Ascending aorta (tissue), 2 donors: ENCODE data around the gene STARD9. TPM values are rescaled to one million over a fixed set of nuclear protein-coding genes. Genes with fewer than 3 reads are reported as not detected.
"Not testable (repeated sequence)": the region's sequence is repeated elsewhere in the genome, so short reads cannot be mapped to it uniquely, and the experiment has no call there.

Source experiments
- DNase-seq, 2 donors: peaks; one replicate each; pipeline ENCODE4 v3.0.0-alpha.2; 2019; ENCODE audit warnings: low spot score in 2 of 2
- H3K27ac ChIP-seq, 2 donors: fragments of 200-600 bp; sonication (generic); one replicate each; pipeline ENCODE4 v1.5.1; 2016 to 2017; ENCODE audit warnings: mild to moderate bottlenecking in 1 of 2
- H3K27me3 ChIP-seq: fragments of 200-600 bp; sonication (generic); one replicate; pipeline ENCODE4 v1.5.1; 2017
- H3K36me3 ChIP-seq, 2 donors: fragments of 200-600 bp; sonication (generic); one replicate each; pipeline ENCODE4 v1.5.1; 2016
- H3K4me1 ChIP-seq, 2 donors: fragments of 200-600 bp; sonication (generic); one replicate each; pipeline ENCODE4 v1.5.1; 2016 to 2017; ENCODE audit warnings: mild to moderate bottlenecking in 1 of 2
- H3K4me3 ChIP-seq, 2 donors: fragments of 200-600 bp; sonication (generic); one replicate each; pipeline ENCODE4 v1.5.1; 2016 to 2017; ENCODE audit warnings: mild to moderate bottlenecking in 1 of 2
- H3K9me3 ChIP-seq, 2 donors: fragments of 200-600 bp; sonication (generic); one replicate each; pipeline ENCODE4 v1.5.1; 2016
- CTCF ChIP-seq, 3 experiments: fragments of 200-600 bp in 2 of 3; fragments of 450-650 bp in 1 of 3; sonication (generic) in 2 of 3; IDR thresholded peaks; one replicate each; pipeline ENCODE4 v1.5.1; 2016 to 2019; ENCODE audit warnings: antibody characterized with exemption in 3 of 3, mild to moderate bottlenecking in 1 of 3, moderate library complexity in 1 of 3
- intact Hi-C: fragments of 100-400 bp; cut with DNase I; formaldehyde crosslinking; loops from one replicate; pipeline ENCODE4 v1.15.1; 2023
- total RNA-seq: library from RNA; depleted of rRNA; stranded (reverse); fragments of >200 nt; gene quantifications from one replicate; pipeline ENCODE4 v1.1.0, GENCODE V29; 2016

STARD9 gene
- total RNA-seq, 1 donor from 2014 or later, result 62.7 TPM

GRCh38 chr15:42672444-42672843 lies 97.0 kb downstream of the STARD9 start:
- no peak overlapping the region for H3K4me3 ChIP-seq
- peaks cover 26 to 60% of the 10 kb centered on the region in 2 donors for H3K36me3 ChIP-seq
- H3K4me1 ChIP-seq, result no peaks in the 10 kb centered on the region
- intact Hi-C loops, result no loop called here
- H3K27ac ChIP-seq, result no peak overlapping the region
- H3K9me3 ChIP-seq, result no peaks in the 10 kb centered on the region
- DNase-seq, result no peak
- TF ChIP-seq CTCF (IDR thresholded peaks at IDR 0.05), result no peak
- no peaks in the 10 kb centered on the region for H3K27me3 ChIP-seq

- Histone ChIP-seq H3K36me3 (peaks cover 37 to 71% of the 10 kb centered on the region in 2 donors), H3K4me3 (no peak overlapping the region), H3K27ac (no peak overlapping the region), H3K4me1 (no peaks in the 10 kb centered on the region), H3K27me3 (no peaks in the 10 kb centered on the region), H3K9me3 (no peaks in the 10 kb centered on the region)
- no peak for TF ChIP-seq CTCF (IDR thresholded peaks at IDR 0.05)
- intact Hi-C loops, result no loop called here
- no peak for DNase-seq
Measured at GRCh38 chr15:42674472-42674871, 99.1 kb downstream of the STARD9 start.

GRCh38 chr15:42675021-42675420 lies 99.6 kb downstream of the STARD9 start:
- H3K4me1 ChIP-seq, result no peaks in the 10 kb centered on the region
- no peak for TF ChIP-seq CTCF (IDR thresholded peaks at IDR 0.05)
- peaks cover 38 to 76% of the 10 kb centered on the region in 2 donors for H3K36me3 ChIP-seq
- no peaks in the 10 kb centered on the region for H3K27me3 ChIP-seq
- no peaks in the 10 kb centered on the region for H3K9me3 ChIP-seq
- DNase-seq, result no peak
- intact Hi-C loops, result no loop called here
- H3K27ac ChIP-seq, result no peak overlapping the region
- no peak overlapping the region for H3K4me3 ChIP-seq

- DNase-seq, result no peak
- Histone ChIP-seq H3K4me3 (no peak overlapping the region), H3K4me1 (no peaks in the 10 kb centered on the region), H3K9me3 (no peaks in the 10 kb centered on the region), H3K27ac (no peak overlapping the region), H3K36me3 (peaks cover 69 to 96% of the 10 kb centered on the region in 2 donors), H3K27me3 (no peaks in the 10 kb centered on the region)
- no peak for TF ChIP-seq CTCF (IDR thresholded peaks at IDR 0.05)
- intact Hi-C loops, result no loop called here
Measured at GRCh38 chr15:42679285-42680141, 104.1 kb downstream of the STARD9 start.

- H3K27ac ChIP-seq, H3K4me1 ChIP-seq, H3K4me3 ChIP-seq, H3K27me3 ChIP-seq, DNase-seq, H3K9me3 ChIP-seq, intact Hi-C loops: not testable (repeated sequence)
- peaks cover 67 to 96% of the 10 kb centered on the region in 2 donors for H3K36me3 ChIP-seq
Measured at GRCh38 chr15:42680142-42680482, 104.7 kb downstream of the STARD9 start.

GRCh38 chr15:42681119-42681518 lies 105.7 kb downstream of the STARD9 start:
- Histone ChIP-seq H3K27me3 (no peaks in the 10 kb centered on the region), H3K4me3 (no peak overlapping the region), H3K4me1 (no peaks in the 10 kb centered on the region), H3K27ac (no peak overlapping the region), H3K9me3 (no peaks in the 10 kb centered on the region), H3K36me3 (peaks cover 73 to 96% of the 10 kb centered on the region in 2 donors)
- intact Hi-C loops, result no loop called here
- DNase-seq, result no peak
- no peak for TF ChIP-seq CTCF (IDR thresholded peaks at IDR 0.05)
